Sigmoid colon (tissue), 7 donors: ENCODE results near the gene LPCAT2. TPM values are rescaled to one million over a fixed set of nuclear protein-coding genes. Genes with fewer than 3 reads are reported as not detected.

ENCODE experiments used
- DNase-seq: peaks from one replicate; pipeline ENCODE4 v3.0.0-alpha.2; 2019
- H3K27ac ChIP-seq, 4 donors: fragments of 200-600 bp; sonication (generic); one replicate each; pipeline ENCODE4 v1.5.1; 2016 to 2019; ENCODE audit warnings: mild to moderate bottlenecking in 1 of 4
- H3K27me3 ChIP-seq, 3 donors: fragments of 200-600 bp; sonication (generic); one replicate each; pipeline ENCODE4 v1.5.1; 2019; ENCODE audit warnings: mild to moderate bottlenecking in 1 of 3
- H3K36me3 ChIP-seq, 4 donors: fragments of 200-600 bp; sonication (generic); one replicate each; pipeline ENCODE4 v1.5.1; 2016 to 2019
- H3K4me1 ChIP-seq, 4 donors: fragments of 200-600 bp; sonication (generic); one replicate each; pipeline ENCODE4 v1.5.1; 2017 to 2019
- H3K4me3 ChIP-seq, 4 donors: fragments of 200-600 bp; sonication (generic); one replicate each; pipeline ENCODE4 v1.5.1; 2017 to 2019; ENCODE audit warnings: mild to moderate bottlenecking in 2 of 4, moderate library complexity in 1 of 4
- H3K9me3 ChIP-seq, 4 donors: fragments of 200-600 bp in 3 of 4; sonication (generic) in 3 of 4; one replicate each; pipeline versions ENCODE4 v1.5.1 to v1.6.1; 2013 to 2019
- CTCF ChIP-seq, 4 experiments: fragments of 450-650 bp in 3 of 4; fragments of 200-600 bp in 1 of 4; IDR thresholded peaks; one replicate each; pipeline ENCODE4 v1.5.1; 2016 to 2019; ENCODE audit warnings: antibody characterized with exemption in 4 of 4, mild to moderate bottlenecking in 3 of 4, moderate library complexity in 2 of 4
- EP300 ChIP-seq, 4 donors: sonication (generic); formaldehyde crosslinking; IDR thresholded peaks; one replicate each; pipeline ENCODE4 v1.6.1; 2017; ENCODE audit warnings: antibody characterized with exemption in 4 of 4
- POLR2A ChIP-seq, 2 donors: fragments of 450-650 bp; IDR thresholded peaks; one replicate each; pipeline ENCODE4 v1.6.1; 2016; ENCODE audit warnings: antibody characterized with exemption in 2 of 2, mild to moderate bottlenecking in 2 of 2, moderate library complexity in 2 of 2
- POLR2AphosphoS5 ChIP-seq, 4 donors: sonication (generic); formaldehyde crosslinking; IDR thresholded peaks; one replicate each; pipeline ENCODE4 v1.6.1; 2017; ENCODE audit warnings: antibody characterized with exemption in 4 of 4
- WGBS, 2 donors: extraction: QIAGEN DNeasy Blood & Tissue Kit; methylation state at CpG; one replicate each; pipeline ENCODE4 v1.1.7; 2013; 5-methylcytosine and 5-hydroxymethylcytosine counted together
- intact Hi-C: fragments of 100-400 bp; cut with DNase I; formaldehyde crosslinking; loops from one replicate; pipeline ENCODE4 v1.15.1; 2023
- polyA plus RNA-seq, 3 donors: library from polyadenylated mRNA; stranded (reverse); fragments of 200-250 nt; gene quantifications; one replicate each; pipeline ENCODE4 v1.2.3, GENCODE V29; 2013
- total RNA-seq, 4 donors: library from RNA; depleted of rRNA; stranded (reverse); fragments of >200 nt; gene quantifications; one replicate each; pipeline ENCODE4 v1.1.0, GENCODE V29; 2016
- donor health status: healthy with polysubstance abuse.
- donor health status: Bipolar disorder and iron deficiency.
- donor health status: healthy.

The LPCAT2 gene
- total and polyA plus RNA-seq, 7 donors: 1.2 to 12.8 (median 6.6) TPM

- intact Hi-C loops: no loop called here
- H3K4me3 ChIP-seq: no peak overlapping the region
- no peak for DNase-seq
- H3K9me3 ChIP-seq: peaks cover 0 to 1% (median 0%) of the 10 kb centered on the region in 4 donors
- no peak overlapping the region for H3K27ac ChIP-seq
- H3K36me3 ChIP-seq: peaks cover 0 to under 1% (median 0%) of the 10 kb centered on the region in 4 donors
- H3K4me1 ChIP-seq: peaks cover 0 to 28% (median 21%) of the 10 kb centered on the region in 4 donors
- TF ChIP-seq CTCF (IDR thresholded peaks at IDR 0.05): no peak
- TF ChIP-seq POLR2A (IDR thresholded peaks at IDR 0.05): no peak
- TF ChIP-seq POLR2AphosphoS5 (IDR thresholded peaks at IDR 0.05): no peak
- no peak for TF ChIP-seq EP300 (IDR thresholded peaks at IDR 0.05)
- H3K27me3 ChIP-seq: no peaks in the 10 kb centered on the region
Measured at GRCh38 chr16:55557186-55557585, 48.3 kb downstream of the LPCAT2 start.

GRCh38 chr16:55559233-55559632, 50.4 kb downstream of the LPCAT2 start:
- intact Hi-C loops: no loop called here
- Histone ChIP-seq H3K4me1 (peaks cover 0 to 28% (median 21%) of the 10 kb centered on the region in 4 donors), H3K4me3 (no peak overlapping the region), H3K36me3 (no peaks in the 10 kb centered on the region), H3K9me3 (no peaks in the 10 kb centered on the region), H3K27ac (peak overlapping the region in 2 of 4 donors; percentile 13 to 15), H3K27me3 (no peaks in the 10 kb centered on the region)
- DNase-seq: no peak
- peak in 1 of 4 donors; percentile 38 for TF ChIP-seq POLR2AphosphoS5 (IDR thresholded peaks at IDR 0.05)
- no peak for TF ChIP-seq POLR2A (IDR thresholded peaks at IDR 0.05)

- Histone ChIP-seq H3K27me3 (no peaks in the 10 kb centered on the region), H3K4me3 (no peak overlapping the region), H3K36me3 (no peaks in the 10 kb centered on the region), H3K9me3 (no peaks in the 10 kb centered on the region), H3K4me1 (peaks cover 0 to 28% (median 21%) of the 10 kb centered on the region in 4 donors), H3K27ac (no peak overlapping the region)
- 34 to 55% methylated on average over 1 of the region's 1 CpG for WGBS, 2 donors
- no peak for DNase-seq
- TF ChIP-seq EP300 (IDR thresholded peaks at IDR 0.05): no peak
- no peak for TF ChIP-seq CTCF (IDR thresholded peaks at IDR 0.05)
- no peak for TF ChIP-seq POLR2A (IDR thresholded peaks at IDR 0.05)
- intact Hi-C loops: no loop called here
Measured at GRCh38 chr16:55559933-55560516, 51.2 kb downstream of the LPCAT2 start.

- 91 to 92% methylated on average over 2 of the region's 2 CpGs for WGBS, 2 donors
- peaks cover 0 to 28% (median 21%) of the 10 kb centered on the region in 4 donors for H3K4me1 ChIP-seq
- no peaks in the 10 kb centered on the region for H3K9me3 ChIP-seq
- H3K27me3 ChIP-seq: no peaks in the 10 kb centered on the region
- H3K36me3 ChIP-seq: no peaks in the 10 kb centered on the region
- intact Hi-C loops: no loop called here
- no peak overlapping the region for H3K4me3 ChIP-seq
- TF ChIP-seq EP300 (IDR thresholded peaks at IDR 0.05) (no peak), POLR2A (IDR thresholded peaks at IDR 0.05) (no peak), POLR2AphosphoS5 (IDR thresholded peaks at IDR 0.05) (no peak), CTCF (IDR thresholded peaks at IDR 0.05) (no peak)
- no peak overlapping the region for H3K27ac ChIP-seq
- no peak for DNase-seq
Measured at GRCh38 chr16:55561319-55561848, 52.5 kb downstream of the LPCAT2 start.

GRCh38 chr16:55562936-55563335, 54.1 kb downstream of the LPCAT2 start:
- no peak for DNase-seq
- TF ChIP-seq POLR2AphosphoS5 (IDR thresholded peaks at IDR 0.05): no peak
- TF ChIP-seq CTCF (IDR thresholded peaks at IDR 0.05): no peak
- no peak for TF ChIP-seq POLR2A (IDR thresholded peaks at IDR 0.05)
- no peak for TF ChIP-seq EP300 (IDR thresholded peaks at IDR 0.05)
- intact Hi-C loops: no loop called here
- no peaks in the 10 kb centered on the region for H3K9me3 ChIP-seq
- no peaks in the 10 kb centered on the region for H3K27me3 ChIP-seq
- peaks cover 0 to 31% (median 23%) of the 10 kb centered on the region in 4 donors for H3K4me1 ChIP-seq
- no peaks in the 10 kb centered on the region for H3K36me3 ChIP-seq
- WGBS, 2 donors: 94 to 98% methylated on average over 1 of the region's 1 CpG
- H3K27ac ChIP-seq: no peak overlapping the region
- no peak overlapping the region for H3K4me3 ChIP-seq
